ENCODE results near the gene GSTM1. TPM values are rescaled to one million over a fixed set of nuclear protein-coding genes. Genes with fewer than 3 reads are reported as not detected.
"Not testable (repeated sequence)": the region's sequence is repeated elsewhere in the genome, so short reads cannot be mapped to it uniquely, and the experiment has no call there.

The GSTM1 gene
- polyA plus RNA-seq, 1 donor = 115 TPM

GRCh38 chr1:109697066-109697465, 9.4 kb downstream of the GSTM1 start:
- DNase-seq = no peak

GRCh38 chr1:109697861-109698260, 10.2 kb downstream of the GSTM1 start:
- not testable (repeated sequence) for DNase-seq

GRCh38 chr1:109702940-109703339, 15.3 kb downstream of the GSTM1 start:
- not testable (repeated sequence) for DNase-seq

- no peak for DNase-seq
Measured at GRCh38 chr1:109704173-109704572, 16.6 kb downstream of the GSTM1 start.

GRCh38 chr1:109705411-109705810, 17.8 kb downstream of the GSTM1 start:
- no peak for DNase-seq

- not testable (repeated sequence) for DNase-seq
Measured at GRCh38 chr1:109708949-109709348, 21.3 kb downstream of the GSTM1 start.

GRCh38 chr1:109709822-109710221, 22.2 kb downstream of the GSTM1 start:
- not testable (repeated sequence) for DNase-seq

GRCh38 chr1:109711593-109712320, 24.1 kb downstream of the GSTM1 start, which contains the start of gene GSTM5:
GSTM5 (plus strand) TSS chr1:109712251; CDS start chr1:109712313, 62 bp downstream.
- not testable (repeated sequence) for DNase-seq

- no peak for DNase-seq
Measured at GRCh38 chr1:109712321-109712864, 24.8 kb downstream of the GSTM1 start.

- no peak for DNase-seq
Measured at GRCh38 chr1:109713636-109714035, 26.0 kb downstream of the GSTM1 start.

- no peak for DNase-seq
Measured at GRCh38 chr1:109714661-109715372, 27.2 kb downstream of the GSTM1 start.

- no peak for DNase-seq
Measured at GRCh38 chr1:109716121-109716520, 28.5 kb downstream of the GSTM1 start.

- DNase-seq = no peak
Measured at GRCh38 chr1:109716570-109717090, 29.0 kb downstream of the GSTM1 start.

- DNase-seq = no peak
Measured at GRCh38 chr1:109717729-109718128, 30.1 kb downstream of the GSTM1 start.

- DNase-seq = no peak
Measured at GRCh38 chr1:109718495-109718894, 30.9 kb downstream of the GSTM1 start.

GRCh38 chr1:109719337-109719837, 31.8 kb downstream of the GSTM1 start:
- no peak for DNase-seq

- no peak for DNase-seq
Measured at GRCh38 chr1:109721042-109721441, 33.4 kb downstream of the GSTM1 start.

GRCh38 chr1:109721971-109722370, 34.4 kb downstream of the GSTM1 start:
- DNase-seq = no peak

GRCh38 chr1:109722908-109723691, 35.5 kb downstream of the GSTM1 start:
- DNase-seq = no peak

GRCh38 chr1:109724933-109725332, 37.3 kb downstream of the GSTM1 start:
- no peak for DNase-seq

GRCh38 chr1:109725510-109725909, 37.9 kb downstream of the GSTM1 start:
- no peak for DNase-seq

- no peak for DNase-seq
Measured at GRCh38 chr1:109726007-109726406, 38.4 kb downstream of the GSTM1 start.
